Amniotic epithelial cell (primary cell): ENCODE results near the gene PDE2A.

Source experiments
- DNase-seq: peaks from one replicate; pipeline ENCODE4 v3.0.0-alpha.2; 2010; ENCODE audit warnings: low read depth

The PDE2A gene

DNA sequence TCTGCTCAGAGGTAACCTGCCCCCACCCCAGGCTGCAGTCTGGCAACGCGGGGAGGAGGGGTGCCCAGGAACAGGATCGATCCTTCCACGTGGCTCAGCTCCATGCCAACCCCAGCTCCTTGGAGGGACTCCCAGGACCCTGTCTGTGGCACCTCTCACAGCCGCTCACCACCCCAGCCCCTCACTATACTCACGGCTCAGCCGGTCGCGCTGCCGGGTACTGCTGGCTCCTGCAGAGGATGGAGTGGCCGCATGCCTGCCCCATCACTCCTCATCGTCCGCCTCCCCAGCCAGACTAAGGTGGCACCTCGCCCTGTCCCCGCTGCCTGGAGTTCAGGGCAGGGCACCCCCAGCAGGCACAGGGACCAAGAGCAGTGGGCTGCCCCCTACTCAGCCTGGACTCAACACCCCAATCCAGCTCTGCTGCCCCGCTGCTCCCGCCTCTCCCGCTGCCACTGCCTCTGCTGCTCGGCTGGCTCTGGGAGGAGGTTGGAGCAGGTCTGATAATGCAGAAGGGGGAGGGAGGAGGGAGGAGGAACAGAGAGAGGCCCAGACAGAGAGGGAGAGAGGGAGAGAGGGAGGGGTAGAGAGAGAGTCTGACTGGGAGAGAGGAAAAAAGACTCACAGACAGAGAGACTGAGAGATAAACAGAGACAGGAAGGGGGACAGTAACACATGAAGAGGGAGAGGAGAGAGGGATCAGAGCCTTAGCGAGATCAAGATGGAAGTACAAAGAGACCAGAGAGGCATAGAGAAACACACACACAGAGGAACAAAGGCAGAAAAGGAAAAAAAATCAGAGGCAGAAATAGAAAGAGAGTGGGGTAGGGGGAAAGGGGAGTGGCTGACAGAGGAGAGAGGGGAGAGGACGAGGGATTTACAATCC is at the start of gene PDE2A:
Gene PDE2A (minus strand): TSS at position 480 of the 886 bp plus-strand sequence. CDS start 215 bp downstream, at position 265.
- no peak for DNase-seq

DNA sequence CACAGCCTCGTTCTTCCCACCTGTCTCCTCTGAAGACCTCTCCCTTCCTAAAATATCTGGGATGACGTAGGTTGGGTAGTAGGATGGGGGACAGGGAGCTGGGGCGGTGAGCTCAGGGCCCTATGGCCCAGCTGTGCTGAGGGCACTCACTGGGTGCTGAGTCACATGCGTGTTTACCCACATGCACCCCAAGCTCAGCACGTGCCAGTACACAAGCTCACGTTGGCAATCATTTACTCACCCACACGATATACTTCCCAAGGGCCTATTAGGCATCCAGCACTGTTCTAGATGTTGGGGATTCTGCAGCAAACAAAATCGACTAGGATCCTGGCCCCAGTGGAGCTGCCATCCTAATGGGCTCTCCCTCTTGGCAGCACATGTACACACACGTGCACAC is 49.3 kb upstream of the PDE2A start:
- DNase-seq, result no peak

DNA sequence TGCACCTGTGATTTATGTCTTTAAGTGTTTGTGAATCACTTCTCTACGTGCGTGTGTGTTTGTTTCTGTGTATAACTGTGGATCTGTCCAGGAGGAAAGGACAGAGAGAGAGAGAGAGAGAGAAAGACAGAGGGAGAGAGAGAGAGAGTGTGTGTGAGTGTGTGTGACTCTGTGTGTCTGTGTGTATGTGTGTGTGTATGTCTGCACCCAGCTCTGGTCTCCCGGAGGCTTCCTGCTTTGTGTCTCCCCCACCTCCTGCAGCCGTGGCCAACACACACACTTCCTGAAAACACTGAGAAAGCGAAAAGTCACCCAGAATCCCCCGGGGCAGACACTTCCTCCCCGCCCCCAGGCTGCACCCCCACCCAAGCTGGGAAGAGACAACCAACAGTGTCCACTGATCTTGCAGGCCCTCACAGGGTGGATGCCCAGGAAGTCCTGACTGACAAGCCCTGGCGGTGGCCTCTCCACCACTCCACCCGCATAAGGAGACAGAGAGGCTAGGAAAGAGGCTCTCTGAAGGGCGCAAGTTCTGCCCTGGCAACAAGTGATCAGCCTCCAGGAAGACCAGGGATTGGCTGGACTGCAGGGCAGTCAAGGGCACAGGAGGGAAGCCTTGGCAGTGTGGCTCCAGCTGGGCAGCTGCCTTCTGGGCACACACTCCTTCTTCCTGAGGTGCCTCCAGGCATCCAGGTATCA is 48.0 kb upstream of the PDE2A start:
- DNase-seq, result peak; percentile 94

DNA sequence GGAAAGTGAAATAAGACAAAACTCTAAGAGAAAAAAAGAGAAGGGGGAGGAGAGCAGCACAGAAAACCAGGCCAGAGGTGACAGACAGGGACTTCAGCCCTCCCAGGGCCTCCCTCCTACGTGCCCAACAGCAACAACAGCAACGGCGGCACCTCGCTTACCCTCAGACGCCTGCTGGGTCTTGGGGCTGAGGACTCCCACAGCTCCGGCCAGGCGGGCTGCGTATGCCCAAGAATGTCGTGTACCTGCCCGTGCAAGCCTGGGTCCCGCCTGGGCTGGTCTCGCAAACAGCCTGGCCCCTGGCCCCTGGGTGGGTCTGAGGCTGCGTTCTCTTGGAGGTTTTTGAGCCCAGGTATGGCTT is 47.4 kb upstream of the PDE2A start:
- DNase-seq, result peak; percentile 25

DNA sequence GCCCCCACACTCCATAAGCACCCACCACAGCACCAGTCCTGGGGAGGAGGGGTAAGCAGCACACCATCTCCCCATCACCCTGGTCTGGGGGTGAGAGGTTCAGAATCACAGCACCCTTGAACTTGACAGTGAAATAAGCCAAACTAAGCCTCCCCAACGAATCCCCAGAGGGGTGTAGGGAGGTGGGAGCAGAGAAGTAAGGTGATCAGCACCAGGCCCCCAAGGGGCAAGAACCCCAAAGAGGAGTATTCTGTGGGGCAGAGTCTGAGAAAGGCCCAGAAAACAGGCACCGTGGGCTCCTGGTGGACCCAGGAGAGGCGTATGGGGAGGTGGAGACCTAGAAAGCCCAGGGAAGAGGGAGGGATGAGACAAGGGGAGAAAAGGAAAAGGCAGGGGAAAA is 47.1 kb upstream of the PDE2A start:
- DNase-seq, result no peak

DNA sequence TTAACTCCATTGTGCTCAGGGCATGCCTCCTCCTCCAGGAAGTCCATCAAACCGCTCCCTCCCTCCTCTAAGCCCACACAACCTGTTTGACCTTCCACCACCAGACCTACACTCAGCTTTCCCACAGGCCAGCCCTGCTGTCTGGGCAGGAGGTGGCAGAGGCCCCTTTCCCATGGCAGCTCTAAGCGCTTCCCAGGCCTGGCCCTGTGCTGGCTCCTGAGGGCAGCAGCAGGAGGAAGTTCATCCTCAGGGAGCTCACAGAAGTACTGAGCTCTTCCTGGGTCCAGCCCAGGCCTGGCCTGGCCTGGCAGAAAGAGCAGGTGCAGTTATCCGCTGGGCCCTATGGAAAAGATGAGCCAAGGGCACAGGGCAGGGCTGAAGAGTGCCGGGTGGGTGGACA is 46.6 kb upstream of the PDE2A start:
- DNase-seq, result no peak

DNA sequence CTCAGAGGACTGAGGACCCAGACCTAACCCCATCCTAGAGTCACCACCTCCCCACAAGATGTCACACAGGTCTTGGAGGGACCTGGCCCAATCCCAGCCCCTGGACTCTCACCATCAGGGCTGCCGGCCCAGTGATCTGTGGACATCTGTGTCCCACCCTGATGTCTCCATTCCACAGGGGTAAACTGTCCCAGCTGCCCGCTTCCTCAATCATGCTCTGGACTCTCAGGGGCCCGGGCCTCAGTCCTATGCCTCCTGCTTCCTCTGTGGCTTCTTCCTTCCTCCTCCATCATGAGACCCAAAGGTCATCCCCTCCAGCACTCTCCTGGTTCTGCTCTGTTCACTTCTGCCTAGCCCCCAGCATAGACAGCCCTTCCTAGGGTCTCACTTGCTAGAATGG is 45.8 kb upstream of the PDE2A start:
- no peak for DNase-seq

DNA sequence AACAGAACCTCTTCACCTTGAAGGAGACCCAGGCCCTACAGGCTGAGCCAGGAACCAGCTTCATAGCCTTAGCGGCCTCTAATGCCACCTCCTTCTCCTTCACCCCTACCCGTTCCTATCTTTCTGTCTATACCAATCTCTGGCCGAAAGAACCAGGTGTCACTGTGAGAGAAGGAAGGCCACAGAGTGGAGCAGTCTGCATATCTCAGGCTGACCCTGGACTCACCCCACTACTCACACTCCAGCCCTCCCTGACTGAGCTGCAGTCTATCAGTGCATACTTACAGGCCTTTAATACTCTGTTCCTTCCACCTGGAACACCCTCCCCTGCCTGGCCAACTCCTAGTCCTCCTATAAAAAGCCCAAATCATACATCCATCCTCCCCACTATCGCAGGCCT is 45.3 kb upstream of the PDE2A start:
- peak; percentile 42 for DNase-seq

DNA sequence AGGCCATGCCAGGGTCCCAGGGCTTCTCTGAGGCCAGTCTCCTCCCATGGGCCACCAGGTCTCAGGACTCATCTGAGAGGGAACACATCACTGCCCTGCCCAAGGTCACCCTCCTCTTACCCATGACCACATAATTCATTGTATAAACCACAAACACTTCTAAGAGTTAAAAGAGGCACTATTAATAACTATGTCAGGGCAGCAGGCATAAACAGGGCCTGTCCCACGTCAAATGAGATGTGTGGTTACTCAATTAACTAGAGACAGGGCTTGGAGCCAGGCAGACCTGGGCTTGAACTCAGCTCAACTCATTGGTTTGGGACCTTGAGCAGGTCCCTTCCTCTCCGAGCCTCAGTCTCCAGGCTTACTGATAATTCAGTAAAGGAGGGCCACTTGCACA is 44.9 kb upstream of the PDE2A start:
- peak; percentile 80 for DNase-seq

DNA sequence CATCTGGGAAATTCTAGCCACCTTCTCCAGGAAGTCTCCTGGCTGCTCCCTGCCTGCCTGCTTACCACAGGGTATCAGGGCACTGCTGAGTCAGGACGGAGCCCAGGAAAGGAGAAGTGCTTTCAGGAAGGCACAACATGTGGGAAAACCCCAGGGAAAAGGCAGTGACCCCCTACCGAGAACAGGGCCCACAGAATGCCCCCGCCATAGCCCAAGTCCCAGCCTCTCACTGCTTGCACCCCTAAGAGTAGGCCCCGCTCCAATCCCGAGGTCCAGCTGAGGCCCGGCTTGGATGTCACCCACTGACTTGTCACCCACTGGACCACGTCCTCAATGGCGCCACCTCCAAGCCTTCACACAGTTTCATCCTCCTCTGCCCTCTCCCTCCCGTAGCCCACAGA is 43.9 kb upstream of the PDE2A start:
- DNase-seq, result no peak

DNA sequence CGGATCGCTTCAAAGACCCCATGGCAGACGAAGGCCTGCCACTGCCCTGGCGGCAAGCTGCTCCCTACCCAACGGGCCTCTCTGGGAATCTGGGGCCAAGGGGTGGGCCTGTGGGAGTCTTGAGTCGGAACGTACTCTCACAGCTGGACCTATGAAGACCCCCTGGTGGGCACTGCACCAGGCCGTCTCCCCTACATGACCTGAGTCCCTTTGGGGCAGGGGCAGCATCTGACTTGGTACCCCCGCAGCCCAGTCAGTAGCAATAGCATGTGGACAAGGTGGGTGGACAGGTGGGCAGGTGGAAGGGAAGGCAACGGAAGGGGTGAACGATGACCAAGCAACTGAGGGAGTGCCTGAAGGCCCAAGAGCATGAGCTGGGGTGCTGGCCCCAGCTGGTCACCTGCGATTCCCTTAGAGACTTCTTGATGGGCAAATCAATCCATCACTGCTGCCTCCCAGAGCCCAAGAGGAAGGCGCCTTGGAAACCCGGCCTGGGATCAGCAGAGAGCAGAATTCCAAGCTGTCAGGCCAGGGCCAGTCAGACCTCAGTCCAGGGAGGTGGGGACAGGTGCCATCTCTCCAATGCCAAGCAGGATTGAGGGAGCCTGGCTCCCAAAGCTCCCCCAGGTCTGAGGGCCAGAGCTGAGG is 42.7 kb upstream of the PDE2A start:
- DNase-seq, result no peak

DNA sequence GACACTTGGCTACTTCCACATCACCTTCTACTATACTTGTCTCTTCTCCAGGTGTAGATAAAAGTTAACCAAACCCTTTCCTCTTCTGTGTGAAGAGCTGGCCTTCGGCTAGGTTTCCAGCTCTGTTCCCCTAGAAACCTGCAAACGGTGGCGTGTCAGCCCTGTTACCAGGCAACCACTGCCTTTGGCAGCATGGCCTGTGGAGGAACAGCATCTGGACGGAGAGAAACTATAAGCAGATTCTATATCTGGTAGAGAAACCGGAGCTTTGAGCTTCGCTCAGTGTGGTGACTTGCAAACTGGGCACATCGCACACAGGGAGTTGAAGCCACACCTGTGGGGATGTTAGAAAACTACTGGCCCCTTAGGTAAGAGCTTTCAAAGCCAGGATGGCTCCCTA is 42.1 kb upstream of the PDE2A start:
- no peak for DNase-seq

DNA sequence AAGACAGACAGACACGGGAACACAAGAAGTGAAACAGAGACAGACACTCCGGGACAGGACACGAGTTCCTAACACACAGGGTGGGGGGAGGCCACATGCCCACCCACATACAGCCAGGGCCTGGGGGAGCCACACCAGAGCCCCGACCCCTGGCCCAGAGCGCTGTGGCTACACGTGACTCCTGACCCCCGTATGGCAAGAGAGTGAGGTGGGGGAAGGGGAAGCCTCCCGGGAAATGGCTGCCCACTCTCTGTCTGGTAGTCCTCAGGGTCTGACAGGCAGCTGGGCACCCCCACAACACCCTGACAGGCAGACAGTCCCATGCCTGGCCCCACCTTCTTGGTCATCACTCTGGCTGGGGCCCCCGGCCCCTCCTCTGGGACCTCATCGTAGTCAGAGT is 38.6 kb upstream of the PDE2A start:
- DNase-seq, result no peak

DNA sequence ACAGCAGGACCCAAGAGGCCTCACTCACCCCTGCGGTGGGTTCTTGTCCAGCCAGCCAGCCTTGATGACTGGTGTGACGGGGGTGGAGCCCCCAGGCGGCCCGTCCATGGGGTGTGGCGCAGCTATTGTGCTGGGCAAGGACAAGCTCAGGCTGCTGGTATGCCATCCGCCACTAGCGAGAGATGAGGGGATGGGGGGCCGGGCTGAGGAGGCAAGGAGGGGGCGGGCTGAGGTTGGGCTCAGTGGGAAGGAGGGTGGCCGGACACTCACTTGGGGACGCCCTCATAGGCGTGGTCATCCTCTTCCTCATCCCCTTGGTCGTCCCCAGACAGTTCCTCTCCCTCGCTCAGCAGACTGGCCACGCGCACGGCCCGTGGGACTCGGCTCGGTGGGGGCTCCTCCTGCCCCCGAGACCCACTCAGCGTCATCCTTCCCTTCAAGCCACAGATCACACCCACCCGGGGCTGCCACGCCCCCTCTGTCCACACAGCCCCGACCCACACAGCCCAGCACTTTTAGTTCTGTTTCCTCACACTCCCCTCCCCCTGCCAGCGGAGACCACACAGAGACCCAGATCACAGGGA is 38.0 kb upstream of the PDE2A start:
- no peak for DNase-seq

DNA sequence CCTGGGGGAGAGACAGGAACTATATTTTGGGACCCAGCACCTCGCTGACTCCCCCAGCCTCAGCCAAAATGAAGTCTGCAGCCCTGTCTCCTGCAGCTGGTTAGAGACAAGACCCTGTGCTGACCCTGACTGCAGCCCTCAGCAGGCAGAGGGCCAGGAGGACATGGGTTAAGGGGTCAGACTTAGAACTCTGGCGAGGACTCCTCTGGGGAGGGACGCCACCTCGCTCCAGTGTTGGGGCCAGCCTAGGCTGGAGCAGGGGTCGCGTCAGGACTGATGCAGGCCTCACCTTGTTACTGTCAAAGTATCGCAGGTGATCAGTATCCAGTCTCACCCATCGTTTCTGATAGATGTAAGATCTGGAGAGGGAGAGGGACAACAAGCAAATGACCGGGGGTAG is 36.9 kb upstream of the PDE2A start:
- DNase-seq, result no peak

DNA sequence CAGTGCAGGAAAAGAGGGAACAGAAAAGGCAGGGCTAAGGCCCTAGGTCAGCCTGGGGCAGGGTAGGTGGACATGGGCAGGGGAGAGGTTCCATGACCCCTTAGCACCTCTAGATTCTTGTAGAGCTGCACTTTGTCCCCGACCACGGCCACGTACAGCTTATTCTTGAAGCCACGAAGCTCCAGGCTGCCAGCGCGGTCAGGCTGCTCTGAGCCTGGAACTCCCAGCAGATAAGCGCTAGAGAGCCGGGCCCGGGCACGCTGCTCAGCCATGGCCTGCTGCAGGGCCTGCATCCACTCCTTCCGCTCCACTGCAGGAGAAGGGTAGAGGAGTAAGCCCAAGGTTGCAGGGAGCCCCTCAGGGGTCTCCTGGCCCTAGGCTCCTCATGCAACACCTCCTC is 36.1 kb upstream of the PDE2A start:
- DNase-seq, result no peak

DNA sequence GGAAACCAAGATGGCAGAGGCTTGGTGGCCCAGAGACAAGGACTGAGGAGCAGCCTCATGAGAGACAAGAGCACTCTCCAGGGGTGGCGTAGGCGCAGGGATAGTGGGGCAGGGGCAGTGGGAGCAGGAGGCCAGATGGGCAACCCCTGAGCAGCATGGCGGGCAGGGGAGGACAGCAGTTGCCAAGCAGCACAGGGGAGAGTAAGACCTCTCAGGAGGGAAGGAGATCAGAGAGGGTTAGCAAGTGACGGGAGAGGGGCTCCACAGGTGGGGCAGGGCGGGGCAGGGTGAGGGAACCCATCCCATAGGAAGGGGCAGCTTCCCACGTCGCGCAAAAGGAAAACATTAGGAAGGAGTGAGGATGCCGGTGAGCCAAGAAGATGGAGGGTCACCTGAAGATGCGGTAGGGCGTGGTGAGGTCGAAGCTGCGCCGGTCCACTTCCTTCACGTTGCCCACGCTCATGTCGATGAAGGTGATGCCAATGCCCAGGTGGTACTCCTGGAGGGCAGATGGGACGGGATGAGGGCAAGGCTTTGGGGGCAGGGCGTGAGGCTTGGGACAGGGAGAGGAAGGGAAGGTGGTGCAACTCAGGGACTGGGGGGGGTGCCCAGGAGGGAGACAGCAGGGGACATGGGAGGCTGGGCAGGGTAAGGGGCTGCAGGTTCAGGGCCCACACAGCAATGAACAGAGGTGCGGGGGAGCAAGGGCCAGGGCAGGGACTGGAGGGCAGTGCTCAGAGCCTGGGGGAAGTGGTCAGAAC is 35.4 kb upstream of the PDE2A start:
- DNase-seq, result no peak

DNA sequence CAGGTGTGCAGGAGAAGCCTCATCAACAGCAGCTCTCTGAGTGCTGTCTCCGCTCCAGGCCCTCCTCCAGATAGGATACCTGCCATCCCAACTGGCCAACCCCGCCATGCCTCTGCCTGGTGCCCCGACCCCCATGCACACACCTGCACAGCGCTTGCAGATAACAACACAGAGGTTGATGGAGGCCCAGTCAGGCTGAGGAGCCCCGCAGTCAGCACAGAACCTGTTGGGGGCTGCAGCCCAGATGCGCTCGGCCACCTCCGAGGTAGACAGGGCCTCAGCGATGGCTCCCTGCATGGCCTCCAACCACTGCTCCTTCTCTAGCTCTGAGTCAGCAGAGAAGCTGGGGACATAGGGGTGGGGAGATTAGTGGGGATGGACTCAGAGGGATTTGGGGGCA is 32.8 kb upstream of the PDE2A start:
- DNase-seq, result no peak

DNA sequence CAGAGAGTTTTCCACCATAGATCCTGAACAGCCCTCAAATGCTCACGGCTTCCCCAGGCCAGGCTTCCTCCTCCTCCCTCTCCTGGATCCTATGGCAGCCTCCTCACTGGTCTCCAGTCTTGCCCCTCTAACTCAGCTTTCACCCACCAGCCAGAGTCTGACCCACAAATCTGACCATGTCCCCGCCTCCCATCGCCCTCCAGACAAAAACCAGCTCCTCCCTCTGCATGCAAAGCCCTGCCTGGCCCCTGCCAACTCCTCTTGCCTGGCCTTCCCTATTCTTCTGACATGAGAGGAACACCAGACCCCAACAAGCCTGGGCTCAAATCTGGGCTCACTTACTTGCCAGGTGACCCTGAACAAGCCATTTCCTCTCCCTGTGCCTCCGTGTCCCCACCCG is 32.4 kb upstream of the PDE2A start:
- no peak for DNase-seq

DNA sequence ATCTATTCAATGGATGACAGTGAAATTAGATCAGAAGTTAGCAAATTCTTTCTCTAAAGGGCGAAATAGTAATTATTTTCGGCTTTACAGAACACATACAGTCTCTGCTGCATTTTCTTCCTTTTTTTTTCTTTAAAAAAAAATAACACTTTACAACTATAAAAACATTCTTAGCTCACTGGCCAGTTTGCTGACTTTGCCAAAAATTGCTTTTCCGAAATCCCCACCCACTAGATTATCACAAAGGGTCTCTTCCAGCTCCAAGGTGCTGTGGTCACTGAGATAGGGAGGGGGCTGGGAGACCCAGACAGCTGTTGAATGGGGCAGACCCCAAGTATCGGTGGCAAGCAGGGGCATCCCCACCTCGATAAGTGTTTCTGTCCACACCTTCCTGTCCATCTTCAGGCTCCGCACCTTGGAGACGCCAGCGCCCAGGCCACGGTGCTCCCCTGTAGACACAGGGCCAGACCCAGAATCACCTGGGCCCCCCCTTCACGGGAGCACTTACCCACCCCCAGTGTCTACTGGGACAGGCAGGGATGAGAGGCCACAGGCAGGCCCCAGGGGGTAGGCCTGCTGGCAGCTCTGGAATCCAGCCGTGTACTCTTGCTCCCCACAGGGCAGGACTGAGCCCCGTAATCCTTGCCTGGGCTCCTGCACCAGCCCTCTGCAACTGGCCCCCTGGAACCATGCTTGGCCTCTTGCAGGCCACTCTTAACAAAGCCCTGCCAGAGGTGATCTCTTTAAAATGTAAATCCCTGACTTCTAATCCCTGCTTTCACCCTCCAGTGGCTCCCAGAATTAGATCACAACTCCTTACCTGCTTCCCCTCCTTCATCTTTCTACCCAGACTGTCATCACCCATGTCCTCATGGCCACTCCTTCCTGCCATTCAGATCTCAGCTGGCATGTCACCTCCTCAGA is 31.5 kb upstream of the PDE2A start:
- no peak for DNase-seq

DNA sequence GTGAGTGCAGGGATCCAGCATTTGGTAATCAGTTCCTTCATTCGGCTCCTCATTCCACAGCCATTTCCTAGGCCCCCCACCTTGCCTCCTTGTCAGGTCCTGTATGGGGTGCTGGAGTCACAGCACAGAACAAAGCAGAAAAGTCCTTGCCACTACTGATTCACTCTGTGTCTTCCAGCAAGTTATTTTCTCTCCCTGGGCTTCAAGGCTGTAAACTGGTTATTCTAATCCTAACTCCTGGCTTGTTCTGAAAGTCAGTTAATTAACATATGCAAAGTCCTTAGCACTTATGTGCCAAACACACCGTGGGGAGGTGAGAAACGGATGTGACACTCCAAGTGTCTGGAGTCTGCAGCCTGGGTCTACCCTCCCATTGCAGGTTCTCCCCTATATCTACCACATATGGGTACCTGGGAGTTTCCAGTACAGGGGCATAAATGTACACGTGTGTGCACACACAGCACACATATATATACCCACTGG is 30.6 kb upstream of the PDE2A start:
- DNase-seq, result no peak
